Endothelial cell of hepatic sinusoid (primary cell): ENCODE measurements around the gene PAX9.
"Not testable (repeated sequence)": the region's sequence is repeated elsewhere in the genome, so short reads cannot be mapped to it uniquely, and the experiment has no call there.

ENCODE experiments used
- in situ Hi-C: cut with HindIII; loops from 2 replicates; pipeline ENCODE4 v1.10.0; 2017; ENCODE audit warnings: low sequenced_read_pairs

PAX9 gene

GRCh38 chr14:36666416-36667206 is 5.0 kb downstream of the PAX9 start:
- in situ Hi-C loops, result loop anchor here (25.0 kb wide), 1 partner anchor 446 kb away; no protein-coding TSS in a partner anchor

DNA sequence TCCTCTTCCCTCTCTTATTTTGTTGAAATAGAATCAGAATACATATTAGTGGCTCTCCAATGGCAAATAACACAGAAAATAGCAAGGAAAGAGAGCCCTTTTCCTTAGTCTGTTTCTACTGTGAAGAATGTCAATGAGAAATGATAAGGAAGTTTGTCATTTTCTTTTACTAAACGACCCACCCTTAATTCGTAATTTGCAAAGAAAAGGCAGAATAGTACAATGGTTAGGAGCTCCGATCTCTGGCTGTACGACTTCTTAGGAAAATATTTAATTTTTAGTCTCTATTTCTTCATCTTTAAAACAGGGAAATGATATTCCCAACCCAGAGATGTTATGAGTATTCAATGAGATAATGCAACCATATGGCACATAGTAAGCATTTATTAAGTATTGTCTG is 6.0 kb downstream of the PAX9 start:
- in situ Hi-C loops, result loop anchor here (25.0 kb wide), 1 partner anchor 445 kb away; no protein-coding TSS in a partner anchor

DNA sequence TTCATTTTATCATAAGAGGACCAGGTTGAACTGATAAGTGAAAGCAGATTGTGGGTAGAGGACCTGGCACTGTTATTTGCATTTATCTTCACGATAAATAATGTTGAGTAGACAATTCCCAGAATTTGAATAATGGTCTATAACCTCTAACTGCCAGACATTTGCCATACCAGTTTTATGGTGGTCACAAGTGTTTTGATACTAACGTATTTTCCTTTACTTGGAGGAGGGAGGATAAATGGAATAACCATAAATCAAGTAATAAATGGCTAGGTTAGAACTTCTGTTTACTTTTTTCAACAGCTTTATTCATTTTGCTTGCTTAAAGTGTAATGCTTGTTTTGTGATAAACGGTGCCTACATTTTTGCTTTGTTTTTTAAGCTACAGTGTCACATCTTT is 9.5 kb downstream of the PAX9 start:
- in situ Hi-C loops, result loop anchor here (25.0 kb wide), 1 partner anchor 441 kb away; no protein-coding TSS in a partner anchor

DNA sequence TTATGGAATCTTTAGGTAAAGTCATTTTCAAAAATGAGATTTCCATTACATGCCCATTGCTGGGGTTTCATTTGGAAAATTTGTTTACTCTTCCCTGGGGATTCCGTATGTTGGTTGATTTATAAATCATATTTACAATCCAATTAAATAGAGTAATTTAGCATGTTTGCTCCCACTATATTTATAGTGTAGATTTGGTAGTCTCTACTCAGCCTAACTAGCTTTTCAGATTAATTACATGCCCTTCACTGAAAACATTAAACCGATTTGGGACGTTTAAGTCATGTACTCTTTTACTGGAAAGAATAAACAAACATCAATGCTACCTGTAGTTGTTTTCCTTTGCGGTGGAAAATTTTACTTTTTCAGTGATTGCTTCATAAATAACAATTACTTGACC is 10.4 kb downstream of the PAX9 start:
- in situ Hi-C loops, result loop anchor here (25.0 kb wide), 1 partner anchor 440 kb away; no protein-coding TSS in a partner anchor

DNA sequence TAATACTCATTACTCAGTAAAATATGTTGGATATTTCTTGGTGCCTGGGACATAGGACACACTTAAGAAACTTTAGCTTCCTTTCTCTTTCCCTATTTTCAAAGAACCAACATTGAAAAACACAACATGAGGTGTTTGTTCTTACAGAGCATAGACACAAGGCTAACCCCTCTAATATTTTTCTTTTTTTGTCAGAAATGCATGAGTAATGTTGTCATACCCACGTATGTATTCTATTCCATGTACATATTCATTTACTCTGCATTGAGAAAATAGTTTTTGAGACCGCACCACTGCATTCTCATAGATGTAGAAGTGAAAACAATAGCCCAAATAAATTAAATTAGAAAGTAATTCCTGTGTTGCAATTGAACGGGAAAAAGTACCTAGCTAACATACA is 13.0 kb downstream of the PAX9 start:
- in situ Hi-C loops, result loop anchor here (25.0 kb wide), 1 partner anchor 438 kb away; no protein-coding TSS in a partner anchor

GRCh38 chr14:36675581-36675980 is 13.9 kb downstream of the PAX9 start:
- in situ Hi-C loops, result no loop called here

DNA sequence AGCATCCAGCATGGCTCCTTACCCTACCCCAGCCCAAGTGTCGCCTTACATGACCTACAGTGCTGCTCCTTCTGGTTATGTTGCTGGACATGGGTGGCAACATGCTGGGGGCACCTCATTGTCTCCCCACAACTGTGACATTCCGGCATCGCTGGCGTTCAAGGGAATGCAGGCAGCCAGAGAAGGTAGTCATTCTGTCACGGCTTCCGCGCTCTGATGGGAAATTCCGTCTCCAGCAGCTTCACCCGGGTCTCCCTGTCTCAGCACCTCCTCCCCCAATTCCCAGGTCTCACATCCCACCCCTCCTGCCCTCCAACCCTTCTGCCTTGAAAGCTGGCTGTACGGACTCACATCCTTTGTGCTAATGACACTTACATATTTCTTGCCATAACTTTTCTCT is 14.6 kb downstream of the PAX9 start:
- in situ Hi-C loops, result no loop called here

DNA sequence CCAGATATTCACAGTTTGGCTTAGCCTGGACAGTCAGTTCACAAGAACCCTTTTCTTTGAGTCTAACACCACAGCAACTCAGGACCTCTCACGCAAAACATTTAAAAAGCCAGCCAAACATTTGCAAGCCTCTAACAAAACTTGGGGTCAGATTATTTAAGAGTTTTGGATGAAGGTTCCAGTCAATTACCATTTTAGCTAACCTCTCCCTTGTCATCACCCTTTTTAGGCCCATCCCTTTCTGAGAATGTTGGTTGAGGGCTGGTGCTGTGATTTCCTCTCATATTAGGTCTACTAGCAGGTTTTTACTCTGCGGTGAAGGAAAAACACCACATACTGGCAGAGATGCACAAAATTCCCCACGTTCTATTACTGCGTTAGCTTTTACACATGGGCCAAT is 20.7 kb downstream of the PAX9 start:
- in situ Hi-C loops, result no loop called here

- in situ Hi-C loops, result no loop called here
Observed at GRCh38 chr14:36683083-36683724, 21.5 kb downstream of the PAX9 start.

DNA sequence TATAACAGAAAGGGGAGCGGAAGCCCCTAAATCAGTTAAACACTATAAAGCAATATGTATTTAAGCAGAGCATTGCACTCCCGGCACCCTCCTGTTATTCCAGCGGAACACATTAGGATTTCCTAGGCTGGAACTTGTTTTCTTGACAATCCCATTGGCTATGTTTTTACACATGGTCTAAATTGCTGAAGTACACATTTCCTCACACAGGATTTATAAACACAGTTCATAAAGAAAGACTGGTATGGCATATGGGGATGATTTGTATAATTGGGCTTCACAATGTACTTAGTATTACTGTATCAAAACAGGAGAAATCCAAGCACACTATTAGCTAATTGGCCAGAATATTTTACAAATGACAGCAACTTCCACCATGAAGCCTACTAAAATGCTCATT is 23.3 kb downstream of the PAX9 start:
- in situ Hi-C loops, result no loop called here

DNA sequence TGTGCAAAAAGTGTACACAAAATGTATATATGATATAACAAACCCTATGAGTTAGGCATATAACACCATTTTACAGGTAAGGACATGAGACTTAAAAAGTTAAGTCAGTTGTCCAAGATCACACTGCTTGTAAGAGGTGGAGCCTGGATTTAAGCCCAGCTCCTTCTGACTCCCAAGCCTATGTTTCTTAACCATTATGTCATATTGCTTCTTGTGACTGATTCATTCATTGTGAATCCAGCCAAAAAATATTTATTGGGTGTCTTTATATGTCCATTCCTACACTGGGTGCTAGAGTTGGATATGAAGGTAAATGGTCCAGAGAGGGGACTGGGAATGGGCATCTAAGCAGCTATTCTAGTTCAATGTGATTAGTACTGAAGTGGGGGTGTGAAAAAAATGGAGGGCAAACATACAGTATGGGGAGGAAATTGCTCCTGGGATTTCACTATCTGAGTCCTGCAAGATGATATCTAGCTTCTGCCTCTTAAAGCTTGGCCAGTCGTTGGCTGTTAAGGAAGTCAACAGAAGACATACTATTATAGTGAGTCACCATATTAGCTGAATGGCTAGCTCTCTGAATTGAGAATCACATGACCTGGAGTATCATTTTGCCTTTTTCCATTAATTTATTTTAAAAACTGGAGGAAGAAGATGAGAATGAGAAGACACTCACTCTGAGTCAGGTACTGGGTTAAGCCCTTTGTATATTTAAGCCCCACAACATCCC is 28.8 kb downstream of the PAX9 start:
- in situ Hi-C loops, result no loop called here

GRCh38 chr14:36699420-36699819 is 37.8 kb downstream of the PAX9 start:
- in situ Hi-C loops, result not testable (repeated sequence)

DNA sequence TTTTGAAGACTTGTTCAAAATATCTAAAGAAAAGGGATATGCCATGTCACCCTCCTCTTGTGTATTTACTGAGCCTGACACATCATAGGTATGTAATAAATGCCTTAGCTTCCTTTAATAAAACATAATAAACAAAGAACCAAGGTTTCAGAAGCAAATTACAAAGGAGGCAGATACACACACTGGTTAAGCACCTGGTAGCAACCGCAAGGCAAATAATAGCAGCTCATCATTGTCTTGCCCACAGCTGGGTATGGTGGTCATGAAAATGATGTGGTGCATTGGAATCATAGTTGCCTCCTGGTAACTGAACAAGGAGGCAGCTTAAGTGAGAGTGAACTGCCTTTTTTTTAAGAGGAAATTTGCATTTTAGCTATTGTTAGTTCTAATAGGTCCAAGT is 39.0 kb downstream of the PAX9 start:
- in situ Hi-C loops, result no loop called here

- in situ Hi-C loops, result no loop called here
Observed at GRCh38 chr14:36701132-36701531, 39.5 kb downstream of the PAX9 start.

GRCh38 chr14:36702474-36702873 is 40.8 kb downstream of the PAX9 start:
- in situ Hi-C loops, result no loop called here

- in situ Hi-C loops, result no loop called here
Observed at GRCh38 chr14:36707570-36707969, 45.9 kb downstream of the PAX9 start.

DNA sequence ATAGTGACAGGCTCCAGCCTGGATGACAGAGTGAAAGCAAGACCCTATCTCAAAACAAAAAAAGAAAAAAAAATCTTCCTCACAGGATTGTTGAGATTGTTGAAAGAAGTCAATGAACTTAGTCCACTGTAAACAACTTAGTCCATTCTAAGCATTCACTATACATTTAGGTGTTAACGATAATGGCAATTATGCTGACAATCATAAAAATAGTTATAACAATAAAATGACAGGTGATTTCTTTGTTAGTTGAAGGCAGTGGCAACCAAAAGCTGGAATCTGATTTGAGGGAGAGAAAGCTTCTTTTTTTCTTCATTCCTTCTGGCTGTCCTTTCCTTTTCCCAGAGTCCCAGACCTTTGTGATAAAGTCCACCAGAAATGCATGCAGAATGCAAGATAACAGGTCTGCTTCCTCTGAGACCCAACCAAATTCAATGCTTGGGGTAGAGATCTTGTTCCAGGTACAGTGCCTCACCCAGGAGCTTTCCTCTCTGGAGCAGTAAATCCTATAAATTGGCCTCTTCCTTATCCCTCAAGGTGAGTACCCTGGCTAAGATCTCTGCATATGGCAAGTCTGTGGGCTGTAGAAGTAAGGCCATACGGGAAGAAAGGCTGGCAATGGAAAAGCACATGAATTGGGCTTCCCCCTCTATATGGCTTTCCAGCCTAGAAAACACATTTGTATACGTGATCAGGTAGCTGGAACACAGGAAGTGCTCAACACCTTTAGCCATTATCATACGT is 52.5 kb downstream of the PAX9 start:
- in situ Hi-C loops, result no loop called here

GRCh38 chr14:36716614-36717184 is 55.0 kb downstream of the PAX9 start:
- in situ Hi-C loops, result no loop called here

DNA sequence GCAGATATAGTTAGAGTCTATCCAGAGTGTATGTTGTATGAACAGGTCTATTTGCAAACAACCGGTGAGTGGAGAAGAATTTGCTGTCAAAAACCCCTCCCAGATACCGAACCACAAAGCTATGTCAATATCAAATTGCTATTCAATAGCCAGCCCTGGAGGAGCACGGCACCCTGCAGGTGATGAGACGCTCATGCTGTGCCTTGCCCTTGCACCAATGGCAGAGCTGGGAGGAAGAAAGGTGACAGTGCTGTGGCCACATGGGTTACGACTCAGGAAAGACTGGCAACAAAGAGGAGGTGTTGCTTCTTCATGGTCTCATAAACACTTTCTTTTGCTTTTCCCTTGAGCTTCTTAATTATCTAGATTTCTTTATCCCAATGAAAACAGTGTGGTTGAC is 55.7 kb downstream of the PAX9 start:
- in situ Hi-C loops, result no loop called here

DNA sequence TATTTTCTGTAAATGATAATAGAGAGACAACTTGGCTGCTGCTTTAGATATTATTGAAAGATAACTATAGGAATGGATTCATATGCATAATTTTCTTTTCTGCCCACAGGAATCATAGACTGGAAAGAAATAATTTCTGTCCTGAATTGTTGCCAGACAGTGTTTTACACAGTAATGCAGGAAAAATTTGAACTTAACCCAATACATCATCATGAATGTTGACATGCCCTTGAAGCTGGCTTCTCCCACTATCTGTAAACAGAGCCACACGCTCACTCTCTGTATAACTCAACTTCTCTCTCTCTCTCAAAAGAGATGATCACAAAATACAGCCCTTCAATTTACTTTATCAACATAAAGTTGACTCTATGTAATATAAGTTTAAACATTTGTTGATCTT is 56.6 kb downstream of the PAX9 start:
- in situ Hi-C loops, result no loop called here

GRCh38 chr14:36719823-36720222 is 58.2 kb downstream of the PAX9 start:
- in situ Hi-C loops, result no loop called here
